Measurements from ENCODE around the gene DEPDC1B. TPM values are rescaled to one million over a fixed set of nuclear protein-coding genes. Genes with fewer than 3 reads are reported as not detected.
A peak's percentile ranks its signal among the peaks of the same experiment; 100 is the strongest.
"Not testable (repeated sequence)": the region's sequence is repeated elsewhere in the genome, so short reads cannot be mapped to it uniquely, and the experiment has no call there.

DEPDC1B gene
- total RNA-seq, 1 experiment from 2014 or later = 31.4 TPM

DNA sequence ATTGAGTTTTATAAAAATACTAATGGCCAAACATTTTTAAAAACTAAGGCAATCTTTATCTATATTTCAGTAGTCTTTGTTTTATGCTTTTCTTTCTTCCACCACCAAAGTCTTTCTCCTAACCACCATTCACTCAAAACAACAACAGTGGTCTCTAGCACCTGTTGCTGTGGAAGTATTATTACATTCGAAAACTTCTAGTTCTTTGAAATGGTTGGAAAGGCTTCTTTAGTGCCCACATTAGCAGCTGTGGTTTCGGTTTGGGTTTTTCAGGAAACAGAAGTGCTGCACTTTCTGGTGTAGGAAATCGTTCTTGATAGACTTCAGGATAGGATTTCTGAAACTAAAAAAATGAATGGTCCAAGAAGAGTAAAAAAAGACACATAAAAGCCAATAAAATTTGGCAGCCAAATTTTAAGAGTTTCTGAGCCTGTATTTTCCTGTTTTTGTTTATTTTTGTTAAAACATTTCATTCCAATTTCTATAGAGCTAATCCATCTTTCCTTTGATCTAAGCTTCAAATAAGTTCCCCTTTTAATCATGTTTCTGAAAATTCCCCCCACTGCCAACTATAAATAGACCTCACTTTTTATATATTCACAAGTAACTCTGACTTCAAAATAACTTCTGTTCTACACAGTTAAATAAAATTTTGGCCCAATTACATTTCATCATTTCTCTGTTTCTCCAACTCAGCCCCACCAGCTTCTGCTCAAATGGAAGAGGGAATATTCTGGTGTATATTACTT lies 102.2 kb downstream of the DEPDC1B start:
- no peak overlapping the region for H3K4me3 ChIP-seq
- H3K36me3 ChIP-seq = no peaks in the 10 kb centered on the region
- peak; percentile 45 to 82 for DNase-seq
- H3K27ac ChIP-seq = no peak overlapping the region
- H3K4me1 ChIP-seq = peaks cover 14% of the 10 kb centered on the region
- H3K27me3 ChIP-seq = no peaks in the 10 kb centered on the region
- peaks cover 3% of the 10 kb centered on the region; the same call in 1 of the 2 replicates for H3K9me3 ChIP-seq (replicated peaks)

GRCh38 chr5:60594715-60595477 lies 105.1 kb downstream of the DEPDC1B start:
- peaks cover 14% of the 10 kb centered on the region for H3K4me1 ChIP-seq
- H3K27ac ChIP-seq = no peak overlapping the region
- H3K36me3 ChIP-seq = no peaks in the 10 kb centered on the region
- peaks cover 3% of the 10 kb centered on the region; the same call in 1 of the 2 replicates for H3K9me3 ChIP-seq (replicated peaks)
- no peaks in the 10 kb centered on the region for H3K27me3 ChIP-seq
- peak; percentile 8 to 34 for DNase-seq
- no peak overlapping the region for H3K4me3 ChIP-seq

GRCh38 chr5:60590172-60590571 lies 109.8 kb downstream of the DEPDC1B start:
- no peaks in the 10 kb centered on the region for H3K36me3 ChIP-seq
- DNase-seq = no peak
- no peaks in the 10 kb centered on the region for H3K27me3 ChIP-seq
- no peak overlapping the region for H3K27ac ChIP-seq
- H3K9me3 ChIP-seq (replicated peaks) = no peaks in the 10 kb centered on the region
- H3K4me3 ChIP-seq = no peak overlapping the region
- H3K4me1 ChIP-seq = no peaks in the 10 kb centered on the region

DNA sequence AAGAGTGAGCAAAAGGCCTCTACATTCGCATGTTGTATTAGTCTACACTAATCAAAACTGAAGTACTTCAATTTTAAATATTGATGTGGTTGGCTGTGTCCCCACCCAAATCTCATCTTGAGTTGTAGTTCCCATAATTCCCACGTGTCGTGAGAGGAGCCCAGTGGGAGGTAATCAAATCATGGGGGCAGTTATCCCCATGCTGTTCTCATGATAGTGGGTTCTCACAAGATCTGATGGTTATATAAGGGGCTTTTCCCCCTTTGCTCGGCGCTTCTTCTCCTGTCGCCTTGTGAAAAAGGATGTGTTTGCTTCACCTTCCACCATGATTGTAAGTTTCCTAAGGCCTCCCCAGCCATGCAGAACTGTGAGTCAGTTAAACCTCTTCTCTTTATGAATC lies 112.7 kb downstream of the DEPDC1B start:
- not testable (repeated sequence) for H3K4me3 ChIP-seq; DNase-seq; H3K27ac ChIP-seq; H3K36me3 ChIP-seq; H3K9me3 ChIP-seq (replicated peaks); H3K4me1 ChIP-seq; H3K27me3 ChIP-seq

DNA sequence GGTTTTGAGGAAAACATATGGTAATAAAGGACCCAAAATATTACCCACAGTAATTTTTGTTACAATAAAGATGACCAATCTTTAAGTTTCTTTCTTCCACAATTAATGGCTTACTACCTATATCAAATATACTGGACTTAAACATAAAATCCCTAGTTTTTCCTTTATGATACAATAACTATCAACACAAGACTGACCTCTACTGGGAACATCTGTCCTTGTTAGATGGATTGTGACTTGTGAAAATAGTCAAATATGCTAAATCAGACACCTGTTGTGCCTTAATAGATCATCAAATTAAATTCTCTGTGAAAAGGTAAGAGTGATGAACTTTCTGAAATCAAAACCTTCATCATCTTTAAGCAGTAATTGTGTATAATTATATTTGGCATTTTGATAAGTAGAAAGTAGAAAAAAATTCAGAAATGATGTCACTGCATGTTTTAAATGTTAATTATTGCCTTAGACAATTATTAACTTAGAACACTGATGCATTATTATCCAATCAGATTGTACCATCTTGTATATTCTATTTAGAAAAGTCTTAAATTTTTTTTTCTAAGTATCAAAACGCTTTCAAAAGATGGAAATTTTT lies 113.6 kb downstream of the DEPDC1B start:
- DNase-seq = peak in 1 of 2 experiments; percentile 21
- no peaks in the 10 kb centered on the region for H3K27me3 ChIP-seq
- no peak overlapping the region for H3K27ac ChIP-seq
- peaks cover 4% of the 10 kb centered on the region; the same call in 1 of the 2 replicates for H3K36me3 ChIP-seq
- H3K9me3 ChIP-seq (replicated peaks) = no peaks in the 10 kb centered on the region
- no peaks in the 10 kb centered on the region for H3K4me1 ChIP-seq
- H3K4me3 ChIP-seq = no peak overlapping the region

- peaks cover 4% of the 10 kb centered on the region; the same call in 1 of the 2 replicates for H3K36me3 ChIP-seq
- no peak overlapping the region for H3K27ac ChIP-seq
- no peak overlapping the region for H3K4me3 ChIP-seq
- H3K9me3 ChIP-seq (replicated peaks) = no peaks in the 10 kb centered on the region
- no peaks in the 10 kb centered on the region for H3K27me3 ChIP-seq
- H3K4me1 ChIP-seq = no peaks in the 10 kb centered on the region
- no peak for DNase-seq
These were observed 114.3 kb downstream of the DEPDC1B start for GRCh38 chr5:60585618-60586017.

DNA sequence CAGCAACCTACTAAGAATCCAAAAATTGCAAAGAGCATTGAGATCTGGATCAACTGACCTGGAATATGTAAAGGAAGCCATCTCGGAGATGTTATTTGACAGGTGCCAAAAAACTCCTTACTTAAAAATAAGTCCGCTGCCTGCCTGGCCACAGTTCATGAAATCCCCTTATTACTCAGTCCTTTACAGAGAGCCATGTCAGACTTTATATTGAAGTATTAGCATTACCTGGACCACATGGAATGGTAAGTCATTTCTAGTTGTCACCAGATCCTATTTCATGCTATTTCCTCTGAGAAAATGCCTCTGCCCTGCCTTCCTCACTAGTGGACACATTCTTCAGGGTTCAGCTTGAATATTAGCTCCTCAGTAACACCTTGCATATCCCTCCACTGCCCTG lies 115.7 kb downstream of the DEPDC1B start:
- no peak overlapping the region for H3K4me3 ChIP-seq
- no peaks in the 10 kb centered on the region for H3K9me3 ChIP-seq (replicated peaks)
- H3K4me1 ChIP-seq = no peaks in the 10 kb centered on the region
- DNase-seq = no peak
- H3K27me3 ChIP-seq = no peaks in the 10 kb centered on the region
- H3K27ac ChIP-seq = no peak overlapping the region
- H3K36me3 ChIP-seq = peaks cover 4% of the 10 kb centered on the region; the same call in 1 of the 2 replicates

DNA sequence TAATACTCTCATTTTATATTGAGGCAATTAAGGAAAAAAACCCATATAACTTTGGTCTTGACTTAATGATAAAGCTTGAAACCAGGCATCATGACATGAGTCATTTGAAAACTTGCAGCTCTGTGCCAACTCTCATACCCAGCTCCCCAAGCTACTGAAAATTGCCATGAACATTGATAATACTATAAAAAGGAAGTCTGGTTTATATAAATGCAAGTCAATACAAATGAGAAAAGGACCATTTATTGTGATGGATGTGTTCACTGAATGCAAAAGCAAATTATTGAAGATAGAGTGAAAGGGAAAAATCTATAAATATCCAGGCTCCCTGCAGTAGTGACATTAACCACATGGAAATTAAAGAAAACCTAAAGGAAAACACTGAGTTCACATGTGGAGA lies 116.3 kb downstream of the DEPDC1B start:
- no peaks in the 10 kb centered on the region for H3K9me3 ChIP-seq (replicated peaks)
- no peak overlapping the region for H3K4me3 ChIP-seq
- peaks cover 4% of the 10 kb centered on the region; the same call in 1 of the 2 replicates for H3K36me3 ChIP-seq
- H3K27me3 ChIP-seq = no peaks in the 10 kb centered on the region
- no peaks in the 10 kb centered on the region for H3K4me1 ChIP-seq
- no peak overlapping the region for H3K27ac ChIP-seq
- DNase-seq = no peak

- Histone ChIP-seq H3K36me3 (peaks cover 4% of the 10 kb centered on the region; the same call in 1 of the 2 replicates), H3K4me3 (no peak overlapping the region), H3K27me3 (no peaks in the 10 kb centered on the region), H3K27ac (no peak overlapping the region), H3K4me1 (no peaks in the 10 kb centered on the region), H3K9me3 (replicated peaks) (no peaks in the 10 kb centered on the region)
- no peak for DNase-seq
These were observed 121.7 kb downstream of the DEPDC1B start for GRCh38 chr5:60578315-60578714.

DNA sequence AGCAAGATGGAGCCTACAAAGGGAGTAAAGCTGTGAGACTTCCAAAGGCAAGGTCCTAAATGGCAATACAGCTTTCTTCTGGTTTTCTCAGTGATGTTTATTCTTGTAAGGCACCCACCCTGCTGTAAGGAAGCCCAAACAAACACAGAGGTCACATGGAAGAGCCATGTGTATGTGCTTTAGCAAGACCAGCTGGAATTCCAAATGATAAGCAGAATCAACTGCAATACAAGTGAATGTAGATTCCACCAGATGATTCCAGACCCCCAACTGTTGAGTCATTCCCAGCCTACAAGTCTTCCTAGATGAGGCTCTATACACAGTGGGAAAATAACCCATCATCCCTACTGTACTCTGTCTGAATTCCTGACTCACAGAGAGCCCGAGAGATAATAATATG lies 122.8 kb downstream of the DEPDC1B start:
- Histone ChIP-seq H3K27ac (no peak overlapping the region), H3K27me3 (no peaks in the 10 kb centered on the region), H3K36me3 (peaks cover under 1% of the 10 kb centered on the region; the same call in 1 of the 2 replicates), H3K9me3 (replicated peaks) (no peaks in the 10 kb centered on the region), H3K4me3 (no peak overlapping the region), H3K4me1 (no peaks in the 10 kb centered on the region)
- no peak for DNase-seq

- Histone ChIP-seq H3K27me3 (no peaks in the 10 kb centered on the region), H3K27ac (no peak overlapping the region)
These were observed 123.5 kb downstream of the DEPDC1B start for GRCh38 chr5:60576425-60576824.

GRCh38 chr5:60568646-60569045 lies 131.3 kb downstream of the DEPDC1B start:
- H3K9me3 ChIP-seq (replicated peaks) = no peaks in the 10 kb centered on the region; the same call in 1 of the 2 replicates
- H3K36me3 ChIP-seq = no peaks in the 10 kb centered on the region
- H3K4me1 ChIP-seq = no peaks in the 10 kb centered on the region
- H3K27me3 ChIP-seq = no peaks in the 10 kb centered on the region
- H3K4me3 ChIP-seq = no peak overlapping the region
- no peak overlapping the region for H3K27ac ChIP-seq
- DNase-seq = peak in 1 of 2 experiments; percentile 6

More at GRCh38 chr5:60576425-60576824, 123.5 kb downstream of the DEPDC1B start:
- no peak overlapping the region for H3K4me3 ChIP-seq
- no peaks in the 10 kb centered on the region for H3K36me3 ChIP-seq
- no peaks in the 10 kb centered on the region for H3K9me3 ChIP-seq (replicated peaks)
- no peak for DNase-seq
- H3K4me1 ChIP-seq = no peaks in the 10 kb centered on the region

DNA sequence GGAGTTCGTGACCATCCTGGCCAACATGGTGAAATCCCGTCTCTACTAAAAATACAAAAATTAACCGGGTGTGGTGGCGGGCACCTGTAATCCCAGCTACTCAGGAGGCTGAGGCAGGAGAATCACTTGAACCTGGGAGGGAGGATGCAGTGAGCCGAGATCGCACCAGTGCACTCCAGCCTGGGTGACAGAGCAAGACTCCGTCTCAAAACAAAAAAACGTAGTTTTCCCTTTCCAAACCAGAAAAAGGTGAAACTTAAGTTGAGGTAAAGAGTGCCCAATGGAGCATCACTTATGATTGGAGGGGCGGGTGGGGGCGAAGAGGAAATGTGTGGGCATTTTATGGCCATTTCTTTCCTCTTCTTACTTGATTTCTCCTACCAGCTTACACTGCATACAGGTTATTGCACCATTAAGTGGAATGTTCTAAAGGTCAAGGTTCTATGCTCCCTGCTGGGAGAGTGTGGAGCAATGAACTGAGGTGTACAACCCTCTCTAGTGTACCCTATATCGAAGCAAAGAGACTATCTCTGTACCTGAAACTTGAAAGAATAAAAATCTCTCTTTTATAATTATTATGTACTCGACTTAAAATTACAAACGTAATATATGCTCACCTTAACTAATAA lies 136.2 kb downstream of the DEPDC1B start:
- Histone ChIP-seq H3K4me1 (no peaks in the 10 kb centered on the region), H3K27ac (no peak overlapping the region), H3K36me3 (no peaks in the 10 kb centered on the region), H3K9me3 (replicated peaks) (no peaks in the 10 kb centered on the region; the same call in 1 of the 2 replicates), H3K27me3 (no peaks in the 10 kb centered on the region), H3K4me3 (no peak overlapping the region)
- DNase-seq = no peak

GRCh38 chr5:60553291-60553690 lies 146.7 kb downstream of the DEPDC1B start:
- H3K4me3 ChIP-seq; H3K4me1 ChIP-seq; H3K9me3 ChIP-seq (replicated peaks); H3K27me3 ChIP-seq; H3K27ac ChIP-seq; DNase-seq; H3K36me3 ChIP-seq: not testable (repeated sequence)
